22Rv1 (cell line): ENCODE results near the gene UBAP2L.

ENCODE experiments used
- ZFX ChIP-seq: fragments of 450-650 bp; IDR thresholded peaks from 2 replicates; pipeline ENCODE4 v1.6.1; 2017; ENCODE audit warnings: antibody characterized with exemption, borderline replicate concordance
- TF ChIP-seq, protein P1 (sequence below): fragments of 450-650 bp; IDR thresholded peaks from 2 replicates; pipeline ENCODE4 v1.5.1; 2017; ENCODE audit warnings: mild to moderate bottlenecking

DNA sequence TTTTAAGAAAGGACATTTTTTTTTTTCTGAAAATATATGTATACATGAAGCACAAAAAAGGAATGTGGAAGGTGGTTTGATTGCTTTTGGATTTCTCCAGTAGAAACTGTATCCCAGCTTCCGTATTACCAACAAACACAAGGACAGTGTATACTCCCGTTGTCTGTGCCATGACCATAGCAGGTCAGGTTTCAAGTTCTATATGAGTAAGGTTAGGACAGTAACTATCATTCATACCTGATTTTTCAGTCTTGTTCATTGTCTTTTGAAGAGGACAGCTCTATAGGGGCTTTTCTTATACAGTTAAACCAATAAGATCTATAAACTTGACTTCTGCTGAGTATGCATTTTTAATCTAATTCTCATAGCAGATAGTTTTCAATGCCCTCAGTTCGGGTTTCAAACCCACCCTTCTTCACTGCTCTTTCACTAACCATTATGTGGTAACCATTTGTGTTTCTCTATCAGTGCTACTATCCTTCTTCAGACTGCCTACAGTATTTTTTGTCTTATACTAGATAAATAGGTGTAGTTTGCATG, 19.6 kb downstream of the UBAP2L start:
- TF ChIP-seq, protein P1, sequence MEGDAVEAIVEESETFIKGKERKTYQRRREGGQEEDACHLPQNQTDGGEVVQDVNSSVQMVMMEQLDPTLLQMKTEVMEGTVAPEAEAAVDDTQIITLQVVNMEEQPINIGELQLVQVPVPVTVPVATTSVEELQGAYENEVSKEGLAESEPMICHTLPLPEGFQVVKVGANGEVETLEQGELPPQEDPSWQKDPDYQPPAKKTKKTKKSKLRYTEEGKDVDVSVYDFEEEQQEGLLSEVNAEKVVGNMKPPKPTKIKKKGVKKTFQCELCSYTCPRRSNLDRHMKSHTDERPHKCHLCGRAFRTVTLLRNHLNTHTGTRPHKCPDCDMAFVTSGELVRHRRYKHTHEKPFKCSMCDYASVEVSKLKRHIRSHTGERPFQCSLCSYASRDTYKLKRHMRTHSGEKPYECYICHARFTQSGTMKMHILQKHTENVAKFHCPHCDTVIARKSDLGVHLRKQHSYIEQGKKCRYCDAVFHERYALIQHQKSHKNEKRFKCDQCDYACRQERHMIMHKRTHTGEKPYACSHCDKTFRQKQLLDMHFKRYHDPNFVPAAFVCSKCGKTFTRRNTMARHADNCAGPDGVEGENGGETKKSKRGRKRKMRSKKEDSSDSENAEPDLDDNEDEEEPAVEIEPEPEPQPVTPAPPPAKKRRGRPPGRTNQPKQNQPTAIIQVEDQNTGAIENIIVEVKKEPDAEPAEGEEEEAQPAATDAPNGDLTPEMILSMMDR: no peak
- TF ChIP-seq ZFX: no peak
